ENCODE results near the gene PUSL1.

PUSL1 gene

GRCh38 chr1:1309251-1310108 lies 1.1 kb downstream of the PUSL1 start:
- TF ChIP-seq, protein P1, sequence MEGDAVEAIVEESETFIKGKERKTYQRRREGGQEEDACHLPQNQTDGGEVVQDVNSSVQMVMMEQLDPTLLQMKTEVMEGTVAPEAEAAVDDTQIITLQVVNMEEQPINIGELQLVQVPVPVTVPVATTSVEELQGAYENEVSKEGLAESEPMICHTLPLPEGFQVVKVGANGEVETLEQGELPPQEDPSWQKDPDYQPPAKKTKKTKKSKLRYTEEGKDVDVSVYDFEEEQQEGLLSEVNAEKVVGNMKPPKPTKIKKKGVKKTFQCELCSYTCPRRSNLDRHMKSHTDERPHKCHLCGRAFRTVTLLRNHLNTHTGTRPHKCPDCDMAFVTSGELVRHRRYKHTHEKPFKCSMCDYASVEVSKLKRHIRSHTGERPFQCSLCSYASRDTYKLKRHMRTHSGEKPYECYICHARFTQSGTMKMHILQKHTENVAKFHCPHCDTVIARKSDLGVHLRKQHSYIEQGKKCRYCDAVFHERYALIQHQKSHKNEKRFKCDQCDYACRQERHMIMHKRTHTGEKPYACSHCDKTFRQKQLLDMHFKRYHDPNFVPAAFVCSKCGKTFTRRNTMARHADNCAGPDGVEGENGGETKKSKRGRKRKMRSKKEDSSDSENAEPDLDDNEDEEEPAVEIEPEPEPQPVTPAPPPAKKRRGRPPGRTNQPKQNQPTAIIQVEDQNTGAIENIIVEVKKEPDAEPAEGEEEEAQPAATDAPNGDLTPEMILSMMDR (IDR thresholded peaks at IDR 0.05; ENCODE audit: extremely low read depth, missing control alignments) = no peak
- no peak for DNase-seq (ENCODE audit: low spot score)

- TF ChIP-seq, protein P1 (IDR thresholded peaks at IDR 0.05; ENCODE audit: extremely low read depth, missing control alignments) = no peak
Measured at GRCh38 chr1:1310109-1310385, 1.6 kb downstream of the PUSL1 start.

GRCh38 chr1:1310476-1311053 lies 2.2 kb downstream of the PUSL1 start:
- TF ChIP-seq, protein P1 (IDR thresholded peaks at IDR 0.05; ENCODE audit: extremely low read depth, missing control alignments) = no peak
- no peak for DNase-seq (ENCODE audit: low spot score)

More at GRCh38 chr1:1310109-1310385, 1.6 kb downstream of the PUSL1 start:
- no peak for DNase-seq (ENCODE audit: low spot score)

GRCh38 chr1:1311107-1312104 lies 3.0 kb downstream of the PUSL1 start:
- TF ChIP-seq, protein P1 (IDR thresholded peaks at IDR 0.05; ENCODE audit: extremely low read depth, missing control alignments) = no peak

GRCh38 chr1:1312450-1313314 lies 4.3 kb downstream of the PUSL1 start:
- DNase-seq (ENCODE audit: low spot score) = no peak

More at GRCh38 chr1:1311107-1312104, 3.0 kb downstream of the PUSL1 start:
- DNase-seq (ENCODE audit: low spot score) = no peak

More at GRCh38 chr1:1312450-1313314, 4.3 kb downstream of the PUSL1 start:
- TF ChIP-seq, protein P1 (IDR thresholded peaks at IDR 0.05; ENCODE audit: extremely low read depth, missing control alignments) = no peak

Data from GM20000 (cell line).